H9 (cell line): ENCODE data around the gene BIRC6. TPM values are rescaled to one million over a fixed set of nuclear protein-coding genes. Genes with fewer than 3 reads are reported as not detected.

Source experiments
- DNase-seq: peaks from one replicate; pipeline ENCODE4 v3.0.0-alpha.2; 2017
- H2AFZ ChIP-seq: one replicate; pipeline ENCODE4 v1.6.1; 2013; ENCODE audit warnings: mild to moderate bottlenecking, low read length, control low read depth, moderate library complexity
- H2AK5ac ChIP-seq: 2 replicates; pipeline ENCODE4 v1.6.1; 2013; ENCODE audit warnings: low read length, control low read depth, mixed read lengths; ENCODE audit not compliant: insufficient read length
- H2BK120ac ChIP-seq: one replicate; pipeline ENCODE4 v1.6.1; 2013; ENCODE audit warnings: low read depth, mild to moderate bottlenecking, low read length, control low read depth, inconsistent platforms; ENCODE audit not compliant: poor library complexity, severe bottlenecking
- H2BK12ac ChIP-seq: 2 replicates; pipeline ENCODE4 v1.6.1; 2013; ENCODE audit warnings: low read length, control low read depth, mixed read lengths, low read depth; ENCODE audit not compliant: insufficient read length
- H2BK15ac ChIP-seq: 2 replicates; pipeline ENCODE4 v1.6.1; 2013; ENCODE audit warnings: low read depth, low read length, control low read depth
- H2BK20ac ChIP-seq: one replicate; pipeline ENCODE4 v1.6.1; 2013; ENCODE audit warnings: low read depth, mild to moderate bottlenecking, low read length, control low read depth, inconsistent platforms; ENCODE audit not compliant: poor library complexity, severe bottlenecking
- H2BK5ac ChIP-seq: 2 replicates; pipeline ENCODE4 v1.6.1; 2013; ENCODE audit warnings: low read length, control low read depth, mixed read lengths; ENCODE audit not compliant: insufficient read length
- H3K14ac ChIP-seq: 2 replicates; pipeline ENCODE4 v1.6.1; 2013; ENCODE audit warnings: low read length, control low read depth; ENCODE audit not compliant: insufficient read depth
- H3K18ac ChIP-seq: 2 replicates; pipeline ENCODE4 v1.6.1; 2013; ENCODE audit warnings: low read depth, mild to moderate bottlenecking, mixed read lengths, low read length, control low read depth; ENCODE audit not compliant: insufficient read length
- H3K23ac ChIP-seq: 2 replicates; pipeline ENCODE4 v1.6.1; 2013; ENCODE audit warnings: low read length, control low read depth, mixed read lengths, low read depth; ENCODE audit not compliant: insufficient read length
- H3K23me2 ChIP-seq: 2 replicates; pipeline ENCODE4 v1.6.1; 2013; ENCODE audit warnings: low read depth, mild to moderate bottlenecking, mixed read lengths, low read length, control low read depth; ENCODE audit not compliant: insufficient read length, poor library complexity, severe bottlenecking
- H3K27ac ChIP-seq: 2 replicates; pipeline ENCODE4 v1.5.1; 2013; ENCODE audit warnings: low read length, control low read depth, mixed read lengths, low read depth; ENCODE audit not compliant: insufficient read length
- H3K27me3 ChIP-seq: 2 replicates; pipeline ENCODE4 v1.6.1; 2013; ENCODE audit warnings: low read length, control low read depth, inconsistent platforms; ENCODE audit not compliant: insufficient read depth
- H3K4ac ChIP-seq: 2 replicates; pipeline ENCODE4 v1.6.1; 2013; ENCODE audit warnings: low read depth, mild to moderate bottlenecking, control low read depth, inconsistent platforms, low read length, moderate library complexity
- H3K4me1 ChIP-seq: 2 replicates; pipeline ENCODE4 v1.6.1; 2013; ENCODE audit warnings: low read length, control low read depth, inconsistent platforms; ENCODE audit not compliant: insufficient read depth
- H3K4me2 ChIP-seq: 2 replicates; pipeline ENCODE4 v1.6.1; 2013; ENCODE audit warnings: low read length, control low read depth, mixed read lengths; ENCODE audit not compliant: insufficient read length, insufficient read depth
- H3K56ac ChIP-seq: 2 replicates; pipeline ENCODE4 v1.6.1; 2013; ENCODE audit warnings: low read depth, mild to moderate bottlenecking, mixed read lengths, low read length, control low read depth; ENCODE audit not compliant: insufficient read length
- H3K79me1 ChIP-seq: 2 replicates; pipeline ENCODE4 v1.6.1; 2013; ENCODE audit warnings: low read depth, mild to moderate bottlenecking, moderate library complexity, low read length, control low read depth, inconsistent platforms; ENCODE audit not compliant: insufficient read depth, poor library complexity, severe bottlenecking
- H3K79me2 ChIP-seq: 2 replicates; pipeline ENCODE4 v1.6.1; 2013; ENCODE audit warnings: low read length, control low read depth, inconsistent platforms; ENCODE audit not compliant: insufficient read depth
- H3K9ac ChIP-seq: 2 replicates; pipeline ENCODE4 v1.6.1; 2013; ENCODE audit warnings: low read length, control low read depth, mixed read lengths; ENCODE audit not compliant: insufficient read length; ENCODE audit errors: extremely low read depth
- H3K9me3 ChIP-seq: one replicate; pipeline ENCODE4 v1.6.1; 2013; ENCODE audit warnings: low read depth, low read length, inconsistent platforms; ENCODE audit not compliant: control insufficient read depth
- H3T11ph ChIP-seq: one replicate; pipeline ENCODE4 v1.6.1; 2013; ENCODE audit warnings: mild to moderate bottlenecking, low read length, control low read depth, inconsistent platforms
- H4K20me1 ChIP-seq: one replicate; pipeline ENCODE4 v1.6.1; 2013; ENCODE audit not compliant: control insufficient read depth, insufficient read length, insufficient read depth
- H4K5ac ChIP-seq: 2 replicates; pipeline ENCODE4 v1.6.1; 2013; ENCODE audit warnings: low read depth, mild to moderate bottlenecking, mixed read lengths, low read length, control low read depth; ENCODE audit not compliant: insufficient read length
- H4K8ac ChIP-seq: replicated peaks from 2 replicates; pipeline ENCODE4 v1.6.1; 2013; ENCODE audit warnings: low read length, control low read depth, mixed read lengths, low read depth; ENCODE audit not compliant: insufficient read length
- H4K91ac ChIP-seq: 2 replicates; pipeline ENCODE4 v1.6.1; 2013; ENCODE audit warnings: low read depth, mild to moderate bottlenecking, moderate library complexity, mixed read lengths, low read length, control low read depth; ENCODE audit not compliant: insufficient read length
- H3K27ac Mint-ChIP-seq, 3 experiments: 2 replicates in 2 of 3; 3 replicates in 1 of 3; pipeline ENCODE4 v1.8.0; 2020 to 2021; ENCODE audit warnings: mixed read lengths in 3 of 3, mild to moderate bottlenecking in 1 of 3, moderate library complexity in 1 of 3
- H3K27me3 Mint-ChIP-seq: 2 replicates; pipeline ENCODE4 v1.8.0; 2021; ENCODE audit warnings: low read depth, mild to moderate bottlenecking, moderate library complexity, mixed read lengths
- H3K36me3 Mint-ChIP-seq, 3 experiments: 2 replicates in 2 of 3; 3 replicates in 1 of 3; pipeline ENCODE4 v1.8.0; 2020 to 2021; ENCODE audit warnings: low read depth in 3 of 3, mixed read lengths in 3 of 3; ENCODE audit not compliant: insufficient read depth in 1 of 3
- H3K4me1 Mint-ChIP-seq, 2 experiments: 2 replicates each; pipeline ENCODE4 v1.8.0; 2020; ENCODE audit warnings: mixed read lengths in 2 of 2
- H3K4me3 Mint-ChIP-seq, 2 experiments: 2 replicates in 1 of 2; 3 replicates in 1 of 2; pipeline ENCODE4 v1.8.0; 2020 to 2021; ENCODE audit warnings: mild to moderate bottlenecking in 2 of 2, mixed read lengths in 2 of 2, moderate library complexity in 1 of 2
- H3K9me3 Mint-ChIP-seq, 2 experiments: 2 replicates in 1 of 2; 3 replicates in 1 of 2; pipeline ENCODE4 v1.8.0; 2020; ENCODE audit warnings: mild to moderate bottlenecking in 2 of 2, mixed read lengths in 2 of 2, moderate library complexity in 1 of 2
- CTCF ChIP-seq: fragments of 200-600 bp; sonication (generic); conservative IDR thresholded peaks from 3 replicates; pipeline ENCODE4 v1.8.0; 2021; ENCODE audit warnings: antibody characterized with exemption, mild to moderate bottlenecking
- WGBS: extraction: QIAGEN DNeasy Blood & Tissue Kit; methylation state at CpG from one replicate; pipeline ENCODE4 v1.1.7; 2013; ENCODE audit warnings: missing lambda C conversion rate, low lambda C conversion rate, mixed read lengths; ENCODE audit not compliant: insufficient read length; ENCODE audit errors: extremely low coverage; 5-methylcytosine and 5-hydroxymethylcytosine counted together
- total RNA-seq: library from RNA; stranded (reverse); gene quantifications from 2 replicates; pipeline ENCODE4 v1.2.1, GENCODE V29; 2021

The BIRC6 gene
- total RNA-seq, 1 experiment from 2014 or later, result 78.8 TPM

GRCh38 chr2:32627441-32627813 is 270.6 kb downstream of the BIRC6 start:
- no peaks in the 10 kb centered on the region for H3K23me2 ChIP-seq
- no peak overlapping the region for H3K23ac ChIP-seq
- no peaks in the 10 kb centered on the region for H3K79me1 ChIP-seq
- Mint-ChIP-seq H3K9me3 (no peaks in the 10 kb centered on the region), H3K27ac (peak overlapping the region; percentile 93 to 98 (median 96)), H3K4me1 (peaks cover 11 to 23% of the 10 kb centered on the region in 2 experiments), H3K27me3 (no peaks in the 10 kb centered on the region), H3K4me3 (peak overlapping the region; percentile 96 to 97), H3K36me3 (peaks cover 0 to 16% (median 8%) of the 10 kb centered on the region in 3 experiments; a peak in 5 of 7 replicates)
- no peak overlapping the region for H3K4ac ChIP-seq
- no peak overlapping the region for H2AK5ac ChIP-seq
- no peak overlapping the region for H3K14ac ChIP-seq
- peak overlapping the region; percentile 48 for H3K4me2 ChIP-seq
- no peaks in the 10 kb centered on the region for H3K4me1 ChIP-seq
- H2BK12ac ChIP-seq, result no peak overlapping the region
- no peak overlapping the region for H4K91ac ChIP-seq
- H2BK15ac ChIP-seq, result no peak overlapping the region
- WGBS, result no CpG with 5 or more reads among the region's 16 CpGs
- peak overlapping the region; percentile 11 for H3K9ac ChIP-seq
- H2AFZ ChIP-seq, result peak overlapping the region; percentile 0
- no peak overlapping the region for H3K18ac ChIP-seq
- peak; percentile 9; the same call in 2 of the 3 replicates for TF ChIP-seq CTCF
- H2BK120ac ChIP-seq, result no peak overlapping the region
- no peak overlapping the region for H2BK5ac ChIP-seq
- no peaks in the 10 kb centered on the region for H4K20me1 ChIP-seq
- H3K27ac ChIP-seq, result no peak overlapping the region
- H4K8ac ChIP-seq, result no peak overlapping the region
- H3K79me2 ChIP-seq, result no peaks in the 10 kb centered on the region
- no peak overlapping the region for H2BK20ac ChIP-seq
- no peak overlapping the region for H3K56ac ChIP-seq
- no peak overlapping the region for H3T11ph ChIP-seq
- H3K27me3 ChIP-seq, result no peaks in the 10 kb centered on the region
- no peaks in the 10 kb centered on the region for H3K9me3 ChIP-seq
- H4K5ac ChIP-seq, result no peak overlapping the region
- peak; percentile 78 for DNase-seq
